ENCODE measurements around the gene ATAD2B. TPM values are rescaled to one million over a fixed set of nuclear protein-coding genes. Genes with fewer than 3 reads are reported as not detected.

ATAD2B gene
- total RNA-seq, 1 donor from 2014 or later, result 5.2 TPM

DNA sequence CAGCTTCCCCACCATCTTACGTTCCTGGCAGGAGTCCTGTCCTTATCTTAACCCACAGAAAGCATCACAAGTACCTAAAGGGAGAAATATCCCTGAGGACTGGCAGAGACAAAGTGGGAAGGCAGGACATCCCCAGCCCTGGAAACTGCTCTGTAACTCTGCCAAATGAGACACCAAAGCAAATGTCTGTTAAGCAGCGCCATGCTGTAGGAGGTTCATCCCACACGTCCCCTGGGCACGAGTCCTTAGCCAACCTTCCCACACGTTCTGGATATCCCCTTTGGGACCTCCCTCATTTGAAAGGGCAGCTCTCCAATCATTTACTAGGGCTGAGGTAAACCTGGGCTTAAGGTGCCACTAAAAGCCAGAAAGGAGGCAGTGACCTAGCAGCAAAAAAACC, 207.2 kb downstream of the ATAD2B start:
- DNase-seq (ENCODE audit: low read depth), result no peak
- no peak overlapping the region for H3K4me3 ChIP-seq (ENCODE audit: low read depth, low read length)
- TF ChIP-seq CTCF (conservative IDR thresholded peaks at IDR 0.05; ENCODE audit: low read depth, low read length), result no peak

GRCh38 chr2:23718931-23719700, 207.8 kb downstream of the ATAD2B start:
- no peak for TF ChIP-seq CTCF (conservative IDR thresholded peaks at IDR 0.05; ENCODE audit: low read depth, low read length)
- H3K4me3 ChIP-seq (ENCODE audit: low read depth, low read length), result no peak overlapping the region
- no peak for DNase-seq (ENCODE audit: low read depth)

- H3K4me3 ChIP-seq (ENCODE audit: low read depth, low read length), result no peak overlapping the region
- TF ChIP-seq CTCF (conservative IDR thresholded peaks at IDR 0.05; ENCODE audit: low read depth, low read length), result no peak
- DNase-seq (ENCODE audit: low read depth), result no peak
Observed at GRCh38 chr2:23713351-23713750, 213.6 kb downstream of the ATAD2B start.

DNA sequence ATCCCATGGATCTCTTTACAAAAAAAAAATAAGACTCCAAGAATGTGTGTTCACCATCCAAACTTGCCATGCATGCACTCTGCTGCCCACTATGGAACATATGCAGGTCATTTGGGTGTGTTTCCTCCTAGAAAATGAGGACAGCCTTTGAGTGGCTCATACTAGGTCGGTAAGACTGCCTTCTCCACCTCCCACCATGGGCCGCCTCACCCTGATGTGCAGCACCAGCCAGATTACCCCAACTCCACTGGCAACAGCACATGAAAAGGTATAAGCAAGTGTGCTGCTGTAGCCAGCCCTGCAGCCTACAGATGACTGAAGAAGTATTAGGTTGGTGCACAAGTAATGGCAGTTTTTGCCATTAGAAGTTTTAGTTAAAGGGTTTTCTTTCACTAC, 214.2 kb downstream of the ATAD2B start:
- TF ChIP-seq CTCF (conservative IDR thresholded peaks at IDR 0.05; ENCODE audit: low read depth, low read length), result no peak
- no peak for DNase-seq (ENCODE audit: low read depth)
- H3K4me3 ChIP-seq (ENCODE audit: low read depth, low read length), result no peak overlapping the region

DNA sequence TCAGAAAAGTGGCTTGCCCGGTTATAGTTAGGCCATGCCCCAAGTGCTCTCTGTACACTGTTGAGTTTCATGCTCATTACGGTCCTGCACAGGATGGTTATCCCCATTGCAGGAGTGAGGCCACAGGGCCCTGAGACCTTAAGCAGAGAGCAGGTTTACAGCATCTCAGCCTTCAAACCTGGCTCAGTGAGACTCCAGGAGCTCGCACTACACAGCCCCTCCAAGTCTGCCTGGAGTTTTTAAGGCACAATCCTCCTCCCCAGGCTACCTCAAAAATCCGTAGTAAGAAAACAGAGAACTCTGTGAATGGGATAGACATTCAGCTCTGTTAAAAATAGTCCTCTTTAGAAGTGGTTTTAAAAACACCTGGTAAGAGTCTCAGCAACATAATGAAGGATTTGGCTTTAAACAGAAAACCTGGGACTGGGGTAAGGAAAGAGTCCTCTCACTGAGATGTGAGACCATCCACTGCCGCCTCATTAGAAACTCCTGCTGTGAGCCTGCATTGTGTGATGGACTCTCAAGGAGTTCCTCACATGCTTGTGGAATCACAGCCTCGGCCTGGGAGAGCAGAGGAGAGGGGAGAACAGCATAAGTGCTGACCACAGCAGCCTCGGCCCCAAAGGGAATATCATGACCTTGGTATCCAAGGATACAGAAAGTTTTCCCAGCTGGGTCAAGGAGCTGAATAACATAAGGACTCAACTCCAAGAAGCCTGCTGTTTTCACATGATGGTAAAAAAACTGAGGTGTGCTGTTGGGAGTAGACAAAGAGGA, 214.8 kb downstream of the ATAD2B start:
- TF ChIP-seq CTCF (conservative IDR thresholded peaks at IDR 0.05; ENCODE audit: low read depth, low read length), result no peak
- no peak overlapping the region for H3K4me3 ChIP-seq (ENCODE audit: low read depth, low read length)
- DNase-seq (ENCODE audit: low read depth), result no peak

GRCh38 chr2:23709311-23709710, 217.6 kb downstream of the ATAD2B start:
- no peak for TF ChIP-seq CTCF (conservative IDR thresholded peaks at IDR 0.05; ENCODE audit: low read depth, low read length)
- H3K4me3 ChIP-seq (ENCODE audit: low read depth, low read length), result no peak overlapping the region
- DNase-seq (ENCODE audit: low read depth), result no peak
